ENCODE results near the gene AEBP2.
"Not testable (repeated sequence)": the region's sequence is repeated elsewhere in the genome, so short reads cannot be mapped to it uniquely, and the experiment has no call there.

Gene AEBP2

DNA sequence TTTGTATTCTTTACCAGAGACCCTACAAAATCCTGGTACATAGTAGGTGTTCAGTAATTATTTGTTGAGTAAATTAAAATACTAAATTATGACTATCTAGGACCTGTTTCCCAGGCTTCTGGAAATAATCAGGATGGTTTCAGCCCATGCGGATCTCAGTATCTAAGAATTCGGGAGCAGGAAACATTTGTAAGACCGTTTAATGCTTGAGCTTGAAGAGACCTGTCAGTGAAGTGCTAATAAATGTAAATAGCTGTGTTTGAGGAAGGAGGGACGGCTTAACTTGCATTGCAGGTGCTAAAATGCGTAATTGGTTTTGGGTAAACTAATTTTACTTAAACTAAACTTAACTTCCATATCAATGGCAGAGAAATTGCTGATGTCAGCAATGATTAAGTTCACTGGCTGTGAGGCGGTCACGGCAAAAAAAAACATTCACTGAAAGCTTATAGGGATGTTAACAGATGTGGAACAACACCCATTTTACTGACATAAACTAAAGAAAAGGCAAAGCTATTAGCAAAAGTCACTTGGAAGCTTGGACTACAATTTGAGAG, 28.6 kb upstream of the AEBP2 start:
- TF ChIP-seq ZNF274 (IDR thresholded peaks at IDR 0.05; ENCODE audit: low read depth, low read length), result no peak
- no peak overlapping the region for H3K4me3 ChIP-seq (ENCODE audit: low read length)

GRCh38 chr12:19411234-19412204, 27.8 kb upstream of the AEBP2 start:
- no peak overlapping the region for H3K4me3 ChIP-seq (ENCODE audit: low read length)
- TF ChIP-seq ZNF274 (IDR thresholded peaks at IDR 0.05; ENCODE audit: low read depth, low read length), result no peak

DNA sequence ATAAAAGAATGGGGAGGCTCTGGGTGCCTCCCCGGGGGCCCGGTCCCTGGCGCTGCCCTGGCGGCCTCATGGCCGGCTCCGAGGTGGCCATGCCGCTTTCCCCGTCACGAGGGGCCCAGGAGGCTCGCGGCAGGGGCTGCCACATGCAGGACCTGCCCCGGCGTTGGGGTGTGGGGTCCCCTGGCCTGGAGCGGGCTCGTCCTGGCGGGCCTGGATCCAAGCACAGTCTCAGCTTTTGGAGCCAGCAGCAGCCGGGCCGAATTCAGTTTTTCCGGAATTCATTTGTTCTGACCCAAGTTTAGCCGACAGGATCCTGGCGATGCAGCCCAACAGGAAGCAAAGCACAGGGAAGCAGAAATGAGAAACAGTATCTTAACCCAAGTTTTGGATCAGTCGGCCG, 26.4 kb upstream of the AEBP2 start:
- TF ChIP-seq ZNF274 (IDR thresholded peaks at IDR 0.05; ENCODE audit: low read depth, low read length), result no peak
- no peak overlapping the region for H3K4me3 ChIP-seq (ENCODE audit: low read length)

DNA sequence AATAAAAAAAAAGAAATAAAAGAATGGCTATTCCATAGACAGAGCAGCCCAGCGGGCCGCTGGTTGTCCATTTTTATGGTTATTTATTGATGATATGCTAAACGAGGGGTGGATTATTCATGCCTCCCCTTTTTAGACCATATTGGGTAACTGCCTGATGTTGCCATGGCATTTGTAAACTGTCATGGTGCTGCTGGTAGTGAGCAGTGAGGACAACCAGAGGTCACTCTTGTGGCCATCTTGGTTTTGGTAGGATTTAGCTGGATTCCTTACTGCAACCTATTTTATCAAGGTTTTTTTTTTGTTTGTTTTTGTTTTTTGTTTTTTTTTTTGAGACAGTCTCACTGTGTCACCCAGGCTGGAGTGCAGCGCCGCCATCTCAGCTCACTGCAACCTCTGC, 25.7 kb upstream of the AEBP2 start:
- H3K4me3 ChIP-seq (ENCODE audit: low read length), result not testable (repeated sequence)

DNA sequence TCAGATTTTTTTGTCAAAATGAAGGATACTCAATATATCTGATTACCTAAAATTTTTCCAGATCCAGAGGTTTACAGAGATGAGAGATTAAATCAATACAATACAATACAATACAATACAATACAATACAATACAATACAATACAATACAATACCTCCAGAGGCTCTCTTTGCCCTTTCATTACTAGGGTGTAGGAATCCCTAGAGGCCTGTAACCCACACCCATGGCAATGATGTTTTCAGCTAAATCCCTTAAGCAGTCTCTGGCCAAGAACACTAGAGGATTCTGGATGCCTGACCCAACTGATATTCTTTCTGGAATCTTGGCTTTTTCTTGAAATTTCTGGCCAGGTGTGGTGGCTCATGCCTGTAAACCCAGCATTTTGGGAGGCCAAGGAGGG, 23.7 kb upstream of the AEBP2 start:
- TF ChIP-seq ZNF274 (IDR thresholded peaks at IDR 0.05; ENCODE audit: low read depth, low read length), result no peak
- H3K4me3 ChIP-seq (ENCODE audit: low read length), result no peak overlapping the region

- no peak for TF ChIP-seq ZNF274 (IDR thresholded peaks at IDR 0.05; ENCODE audit: low read depth, low read length)
- no peak overlapping the region for H3K4me3 ChIP-seq (ENCODE audit: low read length)
Measured at GRCh38 chr12:19419086-19419485, 20.2 kb upstream of the AEBP2 start.

DNA sequence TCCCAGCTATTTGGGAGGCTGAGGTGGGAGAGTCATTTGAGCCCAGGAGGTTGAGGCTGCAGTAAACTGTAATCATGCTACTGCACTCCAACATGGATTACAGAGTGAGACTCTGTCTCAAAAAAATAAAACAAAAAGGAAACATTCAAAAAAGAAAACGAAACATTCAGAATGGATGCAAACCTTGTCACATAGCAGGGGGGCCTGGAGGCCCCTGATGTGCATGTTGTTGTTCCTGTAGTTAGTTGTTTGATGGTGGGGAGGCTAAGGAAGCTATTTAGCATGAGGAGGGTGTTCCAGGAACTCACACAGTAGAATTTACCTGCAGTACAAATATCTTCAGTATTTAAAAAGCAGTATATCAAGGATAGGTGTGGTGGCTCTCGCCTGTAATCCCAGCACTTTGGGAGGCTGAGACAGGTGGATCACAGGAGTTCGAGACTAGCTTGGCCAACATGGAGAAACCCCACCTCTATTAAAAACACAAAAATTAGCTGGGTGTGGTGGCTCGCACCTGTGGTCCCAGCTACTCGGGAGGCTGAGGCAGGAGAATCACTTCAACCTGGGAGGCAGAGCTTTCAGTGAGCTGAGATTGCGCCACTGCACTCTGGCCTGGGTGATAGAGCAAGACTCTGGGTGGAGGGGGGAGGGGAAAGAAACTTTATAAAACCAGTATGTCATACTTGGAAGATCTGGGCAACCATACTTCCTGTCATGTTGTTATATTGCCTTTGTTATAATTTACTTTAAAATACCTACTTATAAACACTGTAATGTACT, 17.6 kb upstream of the AEBP2 start:
- no peak for TF ChIP-seq ZNF274 (IDR thresholded peaks at IDR 0.05; ENCODE audit: low read depth, low read length)
- H3K4me3 ChIP-seq (ENCODE audit: low read length), result no peak overlapping the region

GRCh38 chr12:19423166-19423930, 15.9 kb upstream of the AEBP2 start:
- TF ChIP-seq ZNF274 (IDR thresholded peaks at IDR 0.05; ENCODE audit: low read depth, low read length), result no peak
- no peak overlapping the region for H3K4me3 ChIP-seq (ENCODE audit: low read length)

- TF ChIP-seq ZNF274 (IDR thresholded peaks at IDR 0.05; ENCODE audit: low read depth, low read length), result no peak
- H3K4me3 ChIP-seq (ENCODE audit: low read length), result no peak overlapping the region
Measured at GRCh38 chr12:19428246-19428645, 11.0 kb upstream of the AEBP2 start.

DNA sequence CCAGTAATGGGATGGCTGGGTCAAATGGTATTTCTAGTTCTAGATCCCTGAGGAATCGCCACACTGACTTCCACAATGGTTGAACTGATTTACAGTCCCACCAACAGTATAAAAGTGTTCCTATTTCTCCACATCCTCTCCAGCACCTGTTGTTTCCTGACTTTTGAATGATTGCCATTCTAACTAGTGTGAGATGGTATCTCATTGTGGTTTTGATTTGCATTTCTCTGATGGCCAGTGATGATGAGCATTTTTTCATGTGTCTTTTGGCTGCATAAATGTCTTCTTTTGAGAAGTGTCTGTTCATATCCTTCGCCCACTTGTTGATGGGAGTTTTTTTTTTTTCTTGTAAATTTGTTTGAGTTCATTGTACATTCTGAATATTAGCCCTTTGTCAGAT, 9.8 kb upstream of the AEBP2 start:
- H3K4me3 ChIP-seq (ENCODE audit: low read length), result not testable (repeated sequence)

DNA sequence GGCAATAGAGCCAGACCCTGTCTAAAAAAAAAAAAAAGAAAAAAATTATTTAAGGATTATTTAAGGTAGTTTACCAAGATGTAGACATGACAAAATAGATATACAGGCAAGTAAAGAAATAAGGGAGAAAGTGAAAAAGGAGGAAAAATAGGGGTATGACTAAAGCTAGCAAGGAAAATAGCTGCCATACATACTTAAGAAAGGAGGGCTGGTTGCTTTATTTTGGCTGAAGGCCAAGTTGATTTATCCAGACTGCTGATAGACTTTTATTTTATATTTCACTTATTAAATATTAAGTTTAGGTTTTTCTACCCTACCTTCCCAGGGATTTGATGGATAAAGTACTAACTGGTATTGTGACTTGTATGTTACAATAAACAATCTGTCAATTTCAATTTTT, 8.3 kb upstream of the AEBP2 start:
- no peak overlapping the region for H3K4me3 ChIP-seq (ENCODE audit: low read length)
- no peak for TF ChIP-seq ZNF274 (IDR thresholded peaks at IDR 0.05; ENCODE audit: low read depth, low read length)

DNA sequence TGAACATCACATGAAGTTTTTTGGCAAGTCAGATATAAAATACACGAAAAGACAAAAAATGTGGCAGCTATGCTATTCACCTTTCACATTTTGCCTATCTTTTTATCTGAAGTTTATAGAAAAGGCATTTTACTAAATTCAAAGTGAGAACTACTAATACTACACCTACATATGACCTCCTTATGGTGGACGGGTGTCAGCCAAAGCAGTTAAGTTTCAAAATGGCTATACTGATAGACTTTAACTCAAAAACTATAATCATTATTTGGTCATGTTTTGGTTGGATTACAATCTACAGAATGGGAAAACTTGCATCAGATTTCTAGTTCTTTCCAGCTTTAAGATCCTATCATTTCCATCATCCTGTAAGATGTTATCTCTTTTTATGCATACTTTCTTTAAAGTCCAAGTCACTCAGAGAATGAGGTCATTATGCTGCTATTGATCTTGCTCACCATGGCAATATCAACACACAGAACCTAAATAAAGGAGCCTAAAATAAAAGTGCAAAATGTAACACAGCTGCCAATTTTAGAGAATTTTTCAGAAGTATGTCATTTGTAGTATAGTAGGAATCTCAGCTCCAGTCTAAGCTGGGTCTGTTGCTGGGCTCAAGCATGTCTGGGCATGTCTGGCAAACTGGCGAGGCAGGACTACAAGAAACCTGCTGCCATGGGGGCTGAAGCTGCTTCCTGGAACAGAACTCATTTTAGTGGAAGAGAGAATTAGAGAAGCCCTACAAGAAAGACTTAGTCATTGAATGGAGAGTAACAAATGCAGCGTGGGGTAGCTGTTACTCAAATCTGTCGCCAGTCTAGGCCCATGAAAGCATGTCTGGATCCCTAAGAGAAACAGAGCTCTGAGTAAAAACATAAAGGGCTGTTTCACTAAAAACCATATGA, 7.6 kb upstream of the AEBP2 start:
- no peak for TF ChIP-seq ZNF274 (IDR thresholded peaks at IDR 0.05; ENCODE audit: low read depth, low read length)
- H3K4me3 ChIP-seq (ENCODE audit: low read length), result no peak overlapping the region

Measured in GM08714 (cell line).